SK-N-SH treated with all-trans-retinoic acid at 6 μM for 48 hours (cell line): Measurements from ENCODE around the gene FNDC3B.

ENCODE experiments used
- ARNTL ChIP-seq: fragments of 450-650 bp; formaldehyde crosslinking; IDR thresholded peaks from 2 replicates; pipeline ENCODE4 v1.5.0; 2020; ENCODE audit warnings: low read depth, mild to moderate bottlenecking, moderate library complexity, borderline replicate concordance
- CSDC2 ChIP-seq: fragments of 250-450 bp; sonication (Bioruptor Pico); IDR thresholded peaks from 2 replicates; pipeline ENCODE4 v1.5.0; 2020; ENCODE audit warnings: mild to moderate bottlenecking, moderate library complexity
- ESRRG ChIP-seq: fragments of 250-450 bp; sonication (Bioruptor Pico); IDR thresholded peaks from 2 replicates; pipeline ENCODE4 v1.6.1; 2021; ENCODE audit warnings: mild to moderate bottlenecking
- OSR1 ChIP-seq: fragments of 250-450 bp; sonication (Bioruptor Pico); IDR thresholded peaks from 2 replicates; pipeline ENCODE4 v1.8.0; 2022; ENCODE audit warnings: moderate library complexity, mild to moderate bottlenecking, inconsistent platforms
- PPARA ChIP-seq: fragments of 250-450 bp; sonication (Bioruptor Pico); IDR thresholded peaks from 2 replicates; pipeline ENCODE4 v1.5.0; 2020; ENCODE audit warnings: mild to moderate bottlenecking, borderline replicate concordance
- RARB ChIP-seq: fragments of 250-450 bp; sonication (Bioruptor Pico); IDR thresholded peaks from 2 replicates; pipeline ENCODE4 v1.8.0; 2021; ENCODE audit warnings: mild to moderate bottlenecking, moderate library complexity
- TCF4 ChIP-seq: fragments of 250-450 bp; sonication (Bioruptor Pico); IDR thresholded peaks from 2 replicates; pipeline ENCODE4 v1.8.0; 2021; ENCODE audit warnings: mild to moderate bottlenecking, moderate library complexity, borderline replicate concordance
- TOX ChIP-seq: fragments of 250-450 bp; sonication (Bioruptor Pico); IDR thresholded peaks from 2 replicates; pipeline ENCODE4 v1.8.0; 2021; ENCODE audit warnings: mild to moderate bottlenecking, moderate library complexity, borderline replicate concordance
- ZFP3 ChIP-seq: fragments of 250-450 bp; sonication (Bioruptor Pico); IDR thresholded peaks from 2 replicates; pipeline ENCODE4 v1.5.0; 2020; ENCODE audit warnings: mild to moderate bottlenecking, moderate library complexity
- ZNF8 ChIP-seq: fragments of 450-650 bp; formaldehyde crosslinking; IDR thresholded peaks from 2 replicates; pipeline ENCODE4 v1.5.0; 2020; ENCODE audit warnings: mild to moderate bottlenecking, moderate library complexity
- TF ChIP-seq, protein P1 (sequence below): fragments of 250-450 bp; sonication (Bioruptor Pico); IDR thresholded peaks from 2 replicates; pipeline ENCODE4 v1.5.1; 2020; ENCODE audit warnings: low read depth, mild to moderate bottlenecking, moderate library complexity
- TF ChIP-seq, protein P2 (sequence below): fragments of 250-450 bp; sonication (Bioruptor Pico); IDR thresholded peaks from 2 replicates; pipeline ENCODE4 v1.8.0; 2020; ENCODE audit warnings: mild to moderate bottlenecking, moderate library complexity, borderline replicate concordance
- TF ChIP-seq, protein P3 (sequence below): fragments of 250-450 bp; sonication (Bioruptor Pico); IDR thresholded peaks from 2 replicates; pipeline ENCODE4 v1.8.0; 2021; ENCODE audit warnings: low read depth, mild to moderate bottlenecking, moderate library complexity, borderline replicate concordance

DNA sequence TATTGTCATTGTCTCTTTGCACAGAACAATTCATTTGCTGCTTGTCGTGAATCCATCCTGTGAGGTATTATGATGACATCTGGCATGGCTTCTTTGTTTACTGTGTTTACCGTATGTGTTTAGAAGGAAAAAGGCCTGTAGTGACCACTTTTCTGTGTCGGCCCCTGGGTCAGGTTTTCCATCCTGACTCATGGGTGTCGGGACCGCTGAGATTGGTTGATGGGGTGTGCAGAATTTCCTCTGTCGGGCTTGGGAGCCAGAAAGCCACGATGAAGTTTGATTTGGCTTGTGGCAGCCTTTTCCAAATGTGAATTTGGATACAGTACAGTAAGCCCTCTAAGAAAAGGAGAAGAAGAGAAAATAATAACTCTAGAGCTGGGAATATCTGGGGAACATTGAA is 113.5 kb downstream of the FNDC3B start:
- TF ChIP-seq TCF4 (CRISPR knock-in tag) (no peak), CSDC2 (no peak), RARB (CRISPR knock-in tag) (no peak), PPARA (CRISPR knock-in tag) (no peak), OSR1 (CRISPR knock-in tag) (no peak), ZFP3 (CRISPR knock-in tag) (no peak), ZNF8 (CRISPR knock-in tag) (no peak), TOX (CRISPR knock-in tag) (no peak), ESRRG (CRISPR knock-in tag) (no peak), ARNTL (CRISPR knock-in tag) (no peak)
- TF ChIP-seq, protein P1, sequence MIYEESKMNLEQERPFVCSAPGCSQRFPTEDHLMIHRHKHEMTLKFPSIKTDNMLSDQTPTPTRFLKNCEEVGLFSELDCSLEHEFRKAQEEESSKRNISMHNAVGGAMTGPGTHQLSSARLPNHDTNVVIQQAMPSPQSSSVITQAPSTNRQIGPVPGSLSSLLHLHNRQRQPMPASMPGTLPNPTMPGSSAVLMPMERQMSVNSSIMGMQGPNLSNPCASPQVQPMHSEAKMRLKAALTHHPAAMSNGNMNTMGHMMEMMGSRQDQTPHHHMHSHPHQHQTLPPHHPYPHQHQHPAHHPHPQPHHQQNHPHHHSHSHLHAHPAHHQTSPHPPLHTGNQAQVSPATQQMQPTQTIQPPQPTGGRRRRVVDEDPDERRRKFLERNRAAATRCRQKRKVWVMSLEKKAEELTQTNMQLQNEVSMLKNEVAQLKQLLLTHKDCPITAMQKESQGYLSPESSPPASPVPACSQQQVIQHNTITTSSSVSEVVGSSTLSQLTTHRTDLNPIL (CRISPR knock-in tag) = no peak
- TF ChIP-seq, protein P2, sequence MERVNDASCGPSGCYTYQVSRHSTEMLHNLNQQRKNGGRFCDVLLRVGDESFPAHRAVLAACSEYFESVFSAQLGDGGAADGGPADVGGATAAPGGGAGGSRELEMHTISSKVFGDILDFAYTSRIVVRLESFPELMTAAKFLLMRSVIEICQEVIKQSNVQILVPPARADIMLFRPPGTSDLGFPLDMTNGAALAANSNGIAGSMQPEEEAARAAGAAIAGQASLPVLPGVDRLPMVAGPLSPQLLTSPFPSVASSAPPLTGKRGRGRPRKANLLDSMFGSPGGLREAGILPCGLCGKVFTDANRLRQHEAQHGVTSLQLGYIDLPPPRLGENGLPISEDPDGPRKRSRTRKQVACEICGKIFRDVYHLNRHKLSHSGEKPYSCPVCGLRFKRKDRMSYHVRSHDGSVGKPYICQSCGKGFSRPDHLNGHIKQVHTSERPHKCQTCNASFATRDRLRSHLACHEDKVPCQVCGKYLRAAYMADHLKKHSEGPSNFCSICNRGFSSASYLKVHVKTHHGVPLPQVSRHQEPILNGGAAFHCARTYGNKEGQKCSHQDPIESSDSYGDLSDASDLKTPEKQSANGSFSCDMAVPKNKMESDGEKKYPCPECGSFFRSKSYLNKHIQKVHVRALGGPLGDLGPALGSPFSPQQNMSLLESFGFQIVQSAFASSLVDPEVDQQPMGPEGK (CRISPR knock-in tag) = no peak
- TF ChIP-seq, protein P3, sequence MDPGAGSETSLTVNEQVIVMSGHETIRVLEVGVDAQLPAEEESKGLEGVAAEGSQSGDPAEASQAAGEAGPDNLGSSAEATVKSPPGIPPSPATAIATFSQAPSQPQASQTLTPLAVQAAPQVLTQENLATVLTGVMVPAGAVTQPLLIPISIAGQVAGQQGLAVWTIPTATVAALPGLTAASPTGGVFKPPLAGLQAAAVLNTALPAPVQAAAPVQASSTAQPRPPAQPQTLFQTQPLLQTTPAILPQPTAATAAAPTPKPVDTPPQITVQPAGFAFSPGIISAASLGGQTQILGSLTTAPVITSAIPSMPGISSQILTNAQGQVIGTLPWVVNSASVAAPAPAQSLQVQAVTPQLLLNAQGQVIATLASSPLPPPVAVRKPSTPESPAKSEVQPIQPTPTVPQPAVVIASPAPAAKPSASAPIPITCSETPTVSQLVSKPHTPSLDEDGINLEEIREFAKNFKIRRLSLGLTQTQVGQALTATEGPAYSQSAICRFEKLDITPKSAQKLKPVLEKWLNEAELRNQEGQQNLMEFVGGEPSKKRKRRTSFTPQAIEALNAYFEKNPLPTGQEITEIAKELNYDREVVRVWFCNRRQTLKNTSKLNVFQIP (CRISPR knock-in tag) = no peak
